ENCODE results near the gene WRNIP1. TPM values are rescaled to one million over a fixed set of nuclear protein-coding genes. Genes with fewer than 3 reads are reported as not detected.

WRNIP1 gene
- total RNA-seq, 1 donor from 2014 or later = 31.5 TPM

DNA sequence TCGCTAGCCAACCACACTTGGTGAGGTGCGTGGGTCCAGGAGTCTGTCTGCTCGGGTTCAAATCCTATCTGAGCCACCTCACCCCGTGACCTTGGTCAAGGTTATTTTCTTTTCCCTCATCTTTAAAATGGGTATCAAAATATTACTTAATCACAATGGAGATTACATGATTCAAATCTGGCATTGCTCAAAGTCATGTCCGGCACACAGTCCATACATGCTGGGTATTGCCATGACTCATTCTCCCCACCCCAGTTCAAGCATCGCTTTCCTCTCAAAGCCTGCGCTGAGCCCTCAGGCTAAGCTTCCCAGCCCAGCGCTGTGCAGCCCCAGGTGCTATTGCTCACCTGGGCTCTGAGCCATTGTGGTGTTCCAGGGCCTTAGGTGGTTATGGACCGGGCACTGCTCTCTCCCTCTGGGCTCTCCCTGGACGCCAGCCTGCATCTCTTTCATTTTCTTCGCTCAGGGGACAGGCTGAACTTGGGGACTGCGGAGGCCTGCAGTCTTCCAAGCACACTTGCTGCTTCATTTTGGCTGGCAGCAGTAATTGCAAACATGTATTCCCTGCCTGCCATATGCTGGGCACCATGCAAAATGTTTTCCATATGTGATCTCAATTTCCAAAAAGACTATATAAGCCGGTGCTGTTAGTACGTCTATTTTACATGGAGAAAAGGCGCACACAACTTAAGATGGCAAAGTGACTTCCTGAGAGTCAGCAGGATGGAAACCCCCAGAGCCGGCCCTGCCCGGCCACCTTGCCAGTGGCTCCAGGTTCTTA lies 27.3 kb downstream of the WRNIP1 start:
- peaks cover 27% of the 10 kb centered on the region for H3K4me1 ChIP-seq (ENCODE audit: insufficient read depth, low read length)
- H3K79me2 ChIP-seq (ENCODE audit: insufficient read depth, low read length) = peaks cover 8% of the 10 kb centered on the region
- Mint-ChIP-seq H3K4me1 (ENCODE audit: low read depth, unreplicated experiment) (peaks cover 23% of the 10 kb centered on the region), H3K4me3 (ENCODE audit: unreplicated experiment) (no peak overlapping the region), H3K27me3 (ENCODE audit: low read depth, unreplicated experiment) (no peaks in the 10 kb centered on the region), H3K9me3 (ENCODE audit: unreplicated experiment) (no peaks in the 10 kb centered on the region), H3K36me3 (ENCODE audit: low read depth, unreplicated experiment) (peaks cover 4% of the 10 kb centered on the region), H3K27ac (ENCODE audit: unreplicated experiment) (no peak overlapping the region)
- no peak overlapping the region for H3K27ac ChIP-seq (ENCODE audit: low read depth, low read length)
- H3K4me3 ChIP-seq (ENCODE audit: insufficient read depth, low read depth, low read length) = no peak overlapping the region
- no peaks in the 10 kb centered on the region for H3K27me3 ChIP-seq (ENCODE audit: insufficient read depth, low read length)
- H3K9ac ChIP-seq (ENCODE audit: low read length) = no peak overlapping the region
- H4K20me1 ChIP-seq (ENCODE audit: insufficient read depth, low read length) = no peaks in the 10 kb centered on the region
- H3K36me3 ChIP-seq (ENCODE audit: insufficient read depth, low read length) = no peaks in the 10 kb centered on the region
- H3K9me3 ChIP-seq (ENCODE audit: insufficient read depth, low read depth, low read length) = no peaks in the 10 kb centered on the region
- DNase-seq (ENCODE audit: low read depth) = peak; percentile 31
- TF ChIP-seq, protein P1, sequence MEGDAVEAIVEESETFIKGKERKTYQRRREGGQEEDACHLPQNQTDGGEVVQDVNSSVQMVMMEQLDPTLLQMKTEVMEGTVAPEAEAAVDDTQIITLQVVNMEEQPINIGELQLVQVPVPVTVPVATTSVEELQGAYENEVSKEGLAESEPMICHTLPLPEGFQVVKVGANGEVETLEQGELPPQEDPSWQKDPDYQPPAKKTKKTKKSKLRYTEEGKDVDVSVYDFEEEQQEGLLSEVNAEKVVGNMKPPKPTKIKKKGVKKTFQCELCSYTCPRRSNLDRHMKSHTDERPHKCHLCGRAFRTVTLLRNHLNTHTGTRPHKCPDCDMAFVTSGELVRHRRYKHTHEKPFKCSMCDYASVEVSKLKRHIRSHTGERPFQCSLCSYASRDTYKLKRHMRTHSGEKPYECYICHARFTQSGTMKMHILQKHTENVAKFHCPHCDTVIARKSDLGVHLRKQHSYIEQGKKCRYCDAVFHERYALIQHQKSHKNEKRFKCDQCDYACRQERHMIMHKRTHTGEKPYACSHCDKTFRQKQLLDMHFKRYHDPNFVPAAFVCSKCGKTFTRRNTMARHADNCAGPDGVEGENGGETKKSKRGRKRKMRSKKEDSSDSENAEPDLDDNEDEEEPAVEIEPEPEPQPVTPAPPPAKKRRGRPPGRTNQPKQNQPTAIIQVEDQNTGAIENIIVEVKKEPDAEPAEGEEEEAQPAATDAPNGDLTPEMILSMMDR (IDR thresholded peaks at IDR 0.05; ENCODE audit: insufficient read depth, low read depth, low read length) = no peak
- TF ChIP-seq EZH2 (IDR thresholded peaks at IDR 0.05; ENCODE audit: insufficient read depth, low read length) = no peak
- no peak overlapping the region for H2AFZ ChIP-seq (ENCODE audit: low read depth, low read length)
- H3K4me2 ChIP-seq (ENCODE audit: low read length) = no peak overlapping the region
- FAIRE-seq = no peak

DNA sequence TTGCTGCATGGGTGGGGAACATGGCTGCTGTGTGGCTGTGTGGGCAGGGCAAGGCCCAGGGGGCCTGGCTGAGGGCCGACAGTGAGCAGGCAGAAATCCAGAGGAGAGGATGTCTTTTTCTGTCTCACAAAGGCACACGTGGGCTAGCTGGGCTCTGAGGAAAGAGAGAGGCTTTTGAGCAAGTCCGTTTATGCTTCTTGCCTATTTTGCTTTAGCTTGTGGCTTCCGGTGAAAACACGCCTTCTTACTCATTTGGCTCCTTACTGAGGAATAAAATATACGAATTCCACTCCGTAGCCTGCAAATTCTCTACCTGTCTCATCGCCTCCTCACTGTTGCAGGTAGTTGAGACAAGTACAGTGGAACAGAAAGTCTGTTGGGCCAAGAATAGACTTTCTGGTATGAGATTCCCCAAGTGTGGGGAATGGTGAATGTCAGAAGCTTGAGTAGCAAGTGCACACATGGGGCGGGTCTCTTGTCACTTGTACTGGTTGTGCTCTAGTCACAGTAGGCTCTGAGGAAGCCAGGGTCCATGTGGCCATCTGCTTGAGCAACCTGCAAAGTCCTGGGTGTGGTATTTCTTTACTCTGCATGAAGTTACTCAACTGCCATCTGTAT lies 28.4 kb downstream of the WRNIP1 start:
- Mint-ChIP-seq H3K9me3 (ENCODE audit: unreplicated experiment) (no peaks in the 10 kb centered on the region), H3K4me1 (ENCODE audit: low read depth, unreplicated experiment) (peaks cover 23% of the 10 kb centered on the region), H3K27ac (ENCODE audit: unreplicated experiment) (no peak overlapping the region), H3K36me3 (ENCODE audit: low read depth, unreplicated experiment) (peaks cover 8% of the 10 kb centered on the region), H3K4me3 (ENCODE audit: unreplicated experiment) (no peak overlapping the region), H3K27me3 (ENCODE audit: low read depth, unreplicated experiment) (no peaks in the 10 kb centered on the region)
- no peak for TF ChIP-seq EZH2 (IDR thresholded peaks at IDR 0.05; ENCODE audit: insufficient read depth, low read length)
- TF ChIP-seq, protein P1 (IDR thresholded peaks at IDR 0.05; ENCODE audit: insufficient read depth, low read depth, low read length) = no peak
- no peaks in the 10 kb centered on the region for H3K36me3 ChIP-seq (ENCODE audit: insufficient read depth, low read length)
- no peaks in the 10 kb centered on the region for H3K9me3 ChIP-seq (ENCODE audit: insufficient read depth, low read depth, low read length)
- peaks cover 3% of the 10 kb centered on the region for H3K79me2 ChIP-seq (ENCODE audit: insufficient read depth, low read length)
- H3K27ac ChIP-seq (ENCODE audit: low read depth, low read length) = no peak overlapping the region
- H4K20me1 ChIP-seq (ENCODE audit: insufficient read depth, low read length) = no peaks in the 10 kb centered on the region
- H3K4me3 ChIP-seq (ENCODE audit: insufficient read depth, low read depth, low read length) = no peak overlapping the region
- no peak overlapping the region for H3K9ac ChIP-seq (ENCODE audit: low read length)
- H2AFZ ChIP-seq (ENCODE audit: low read depth, low read length) = no peak overlapping the region
- peak; percentile 32 for DNase-seq (ENCODE audit: low read depth)
- H3K27me3 ChIP-seq (ENCODE audit: insufficient read depth, low read length) = no peaks in the 10 kb centered on the region
- no peak for FAIRE-seq
- H3K4me1 ChIP-seq (ENCODE audit: insufficient read depth, low read length) = peaks cover 27% of the 10 kb centered on the region
- H3K4me2 ChIP-seq (ENCODE audit: low read length) = no peak overlapping the region

All from astrocyte (in vitro differentiated cells and primary cell).